Measurements from ENCODE around the gene EZR.

Gene EZR

DNA sequence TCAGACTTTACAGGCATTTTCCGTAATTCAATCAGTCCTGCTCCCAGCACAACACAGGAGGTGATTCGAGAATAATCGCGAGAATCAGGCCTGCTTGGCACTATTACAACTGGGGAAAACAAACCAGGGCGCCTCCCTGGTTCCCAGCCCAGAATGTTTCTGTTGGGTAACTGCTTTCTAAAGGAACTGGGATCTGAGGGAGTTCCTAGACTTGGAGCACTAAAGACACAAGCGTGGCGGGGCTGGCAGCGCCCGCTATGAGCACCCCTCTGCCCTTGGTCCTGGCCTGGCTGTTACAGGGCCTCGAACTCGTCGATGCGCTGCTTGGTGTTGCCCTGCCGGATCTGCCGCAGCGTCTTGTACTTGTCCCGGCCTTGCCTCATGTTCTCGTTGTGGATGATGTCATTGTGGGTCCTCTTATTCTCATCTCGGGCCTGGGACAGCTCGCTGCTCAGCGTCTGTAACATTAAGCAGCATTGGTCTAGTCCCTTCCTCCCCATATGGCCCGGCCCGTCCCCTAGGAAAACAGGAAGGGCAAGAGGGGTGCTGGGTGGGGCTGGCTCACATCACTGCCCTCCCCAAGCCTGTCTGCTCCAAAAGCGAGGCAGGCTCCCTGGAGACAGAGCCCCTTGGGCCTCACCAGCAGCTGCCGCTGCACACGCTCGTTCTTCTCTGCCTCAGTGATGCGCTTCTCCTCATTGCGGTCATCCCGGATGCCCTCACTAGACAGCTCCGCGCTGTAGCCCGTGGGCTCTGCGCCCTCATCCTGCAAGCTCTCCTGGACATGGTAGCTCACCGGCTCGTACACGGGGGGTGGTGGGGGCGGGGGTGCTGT is 52.3 kb downstream of the EZR start:
- Histone ChIP-seq H3K9me3 (ENCODE audit: insufficient read depth, low read length, severe bottlenecking) (no peaks in the 10 kb centered on the region), H3K4me1 (ENCODE audit: insufficient read depth, low read length) (no peaks in the 10 kb centered on the region), H3K79me2 (ENCODE audit: insufficient read depth, low read length) (no peaks in the 10 kb centered on the region), H4K20me1 (ENCODE audit: insufficient read depth, low read length) (peaks cover 32% of the 10 kb centered on the region), H3K4me2 (ENCODE audit: insufficient read depth, low read length) (no peak overlapping the region), H3K4me3 (ENCODE audit: low read depth in 1 of 2, low read length in 2 of 2) (no peak overlapping the region), H3K27ac (ENCODE audit: low read length) (no peak overlapping the region), H3K9ac (ENCODE audit: low read depth, low read length) (no peak overlapping the region), H3K36me3 (ENCODE audit: insufficient read depth, low read length) (peaks cover 66% of the 10 kb centered on the region), H3K27me3 (ENCODE audit: insufficient read depth, low read length, poor library complexity) (no peaks in the 10 kb centered on the region), H2AFZ (ENCODE audit: low read depth, low read length) (no peak overlapping the region)
- TF ChIP-seq, protein P1, sequence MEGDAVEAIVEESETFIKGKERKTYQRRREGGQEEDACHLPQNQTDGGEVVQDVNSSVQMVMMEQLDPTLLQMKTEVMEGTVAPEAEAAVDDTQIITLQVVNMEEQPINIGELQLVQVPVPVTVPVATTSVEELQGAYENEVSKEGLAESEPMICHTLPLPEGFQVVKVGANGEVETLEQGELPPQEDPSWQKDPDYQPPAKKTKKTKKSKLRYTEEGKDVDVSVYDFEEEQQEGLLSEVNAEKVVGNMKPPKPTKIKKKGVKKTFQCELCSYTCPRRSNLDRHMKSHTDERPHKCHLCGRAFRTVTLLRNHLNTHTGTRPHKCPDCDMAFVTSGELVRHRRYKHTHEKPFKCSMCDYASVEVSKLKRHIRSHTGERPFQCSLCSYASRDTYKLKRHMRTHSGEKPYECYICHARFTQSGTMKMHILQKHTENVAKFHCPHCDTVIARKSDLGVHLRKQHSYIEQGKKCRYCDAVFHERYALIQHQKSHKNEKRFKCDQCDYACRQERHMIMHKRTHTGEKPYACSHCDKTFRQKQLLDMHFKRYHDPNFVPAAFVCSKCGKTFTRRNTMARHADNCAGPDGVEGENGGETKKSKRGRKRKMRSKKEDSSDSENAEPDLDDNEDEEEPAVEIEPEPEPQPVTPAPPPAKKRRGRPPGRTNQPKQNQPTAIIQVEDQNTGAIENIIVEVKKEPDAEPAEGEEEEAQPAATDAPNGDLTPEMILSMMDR (IDR thresholded peaks at IDR 0.05; ENCODE audit: borderline replicate concordance, extremely low read depth, low read length, poor library complexity, severe bottlenecking): no peak
- no peak for TF ChIP-seq EZH2 (IDR thresholded peaks at IDR 0.05; ENCODE audit: borderline replicate concordance, low read depth, low read length, severe bottlenecking)
- DNase-seq (no peak), ATAC-seq (ENCODE audit: insufficient read depth, low read depth) (no peak)

DNA sequence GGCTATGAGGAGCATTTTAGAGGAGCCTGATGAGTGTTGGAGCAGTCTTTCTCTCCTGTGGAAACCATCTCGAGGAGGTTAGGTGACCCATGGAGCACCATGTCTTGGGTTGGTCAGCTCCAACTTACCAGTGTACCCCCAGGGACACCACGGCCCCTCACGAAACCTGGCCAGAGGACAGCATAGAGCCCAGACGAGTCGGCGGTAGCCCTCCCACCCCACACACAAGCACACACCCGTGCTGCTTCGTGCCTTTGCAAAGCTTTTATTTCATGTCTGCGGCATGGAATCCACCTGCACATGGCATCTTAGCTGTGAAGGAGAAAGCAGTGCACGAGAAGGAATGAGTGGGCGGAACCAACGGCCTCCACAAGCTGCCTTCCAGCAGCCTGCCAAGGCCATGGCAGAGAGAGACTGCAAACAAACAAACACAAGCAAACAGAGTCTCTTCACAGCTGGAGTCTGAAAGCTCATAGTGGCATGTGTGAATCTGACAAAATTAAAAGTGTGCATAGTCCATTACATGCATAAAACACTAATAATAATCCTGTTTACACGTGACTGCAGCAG is 53.6 kb downstream of the EZR start:
- Histone ChIP-seq H3K79me2 (ENCODE audit: insufficient read depth, low read length) (no peaks in the 10 kb centered on the region), H3K4me2 (ENCODE audit: insufficient read depth, low read length) (no peak overlapping the region), H2AFZ (ENCODE audit: low read depth, low read length) (no peak overlapping the region), H3K27me3 (ENCODE audit: insufficient read depth, low read length, poor library complexity) (no peaks in the 10 kb centered on the region), H4K20me1 (ENCODE audit: insufficient read depth, low read length) (peaks cover 25% of the 10 kb centered on the region), H3K36me3 (ENCODE audit: insufficient read depth, low read length) (peaks cover 54% of the 10 kb centered on the region), H3K9ac (ENCODE audit: low read depth, low read length) (no peak overlapping the region), H3K27ac (ENCODE audit: low read length) (no peak overlapping the region), H3K4me1 (ENCODE audit: insufficient read depth, low read length) (no peaks in the 10 kb centered on the region), H3K4me3 (ENCODE audit: low read depth in 1 of 2, low read length in 2 of 2) (no peak overlapping the region), H3K9me3 (ENCODE audit: insufficient read depth, low read length, severe bottlenecking) (no peaks in the 10 kb centered on the region)
- no peak for TF ChIP-seq EZH2 (IDR thresholded peaks at IDR 0.05; ENCODE audit: borderline replicate concordance, low read depth, low read length, severe bottlenecking)
- TF ChIP-seq, protein P1 (IDR thresholded peaks at IDR 0.05; ENCODE audit: borderline replicate concordance, extremely low read depth, low read length, poor library complexity, severe bottlenecking): no peak
- ATAC-seq (ENCODE audit: insufficient read depth, low read depth) (no peak), DNase-seq (no peak)

DNA sequence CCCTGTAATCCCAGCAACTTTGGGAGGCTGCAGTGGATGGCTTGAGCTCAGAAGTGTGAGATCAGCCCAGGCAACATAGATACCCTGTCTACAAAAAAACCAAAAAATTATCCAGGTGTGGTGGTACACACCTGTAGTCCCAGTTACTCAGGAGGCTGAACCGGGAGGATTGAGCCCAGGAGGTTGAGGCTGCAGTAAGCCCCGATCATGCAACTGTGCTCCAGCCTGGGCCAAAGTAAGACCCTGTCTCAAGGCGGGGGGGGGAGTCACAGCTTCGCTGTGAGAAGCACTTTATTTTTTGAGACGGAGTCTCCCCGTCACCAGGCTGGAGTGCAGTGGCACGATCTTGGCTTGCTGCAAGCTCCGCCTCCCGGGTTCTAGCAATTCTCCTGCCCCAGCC is 54.2 kb downstream of the EZR start:
- H3K4me1 ChIP-seq (ENCODE audit: insufficient read depth, low read length): no peaks in the 10 kb centered on the region
- no peak overlapping the region for H3K27ac ChIP-seq (ENCODE audit: low read length)
- no peak overlapping the region for H3K9ac ChIP-seq (ENCODE audit: low read depth, low read length)
- ATAC-seq (ENCODE audit: insufficient read depth, low read depth): no peak
- peaks cover 47% of the 10 kb centered on the region for H3K36me3 ChIP-seq (ENCODE audit: insufficient read depth, low read length)
- no peak overlapping the region for H2AFZ ChIP-seq (ENCODE audit: low read depth, low read length)
- no peak overlapping the region for H3K4me2 ChIP-seq (ENCODE audit: insufficient read depth, low read length)
- no peaks in the 10 kb centered on the region for H3K9me3 ChIP-seq (ENCODE audit: insufficient read depth, low read length, severe bottlenecking)
- no peak for DNase-seq
- no peak for TF ChIP-seq EZH2 (IDR thresholded peaks at IDR 0.05; ENCODE audit: borderline replicate concordance, low read depth, low read length, severe bottlenecking)
- TF ChIP-seq, protein P1 (IDR thresholded peaks at IDR 0.05; ENCODE audit: borderline replicate concordance, extremely low read depth, low read length, poor library complexity, severe bottlenecking): no peak
- no peaks in the 10 kb centered on the region for H3K79me2 ChIP-seq (ENCODE audit: insufficient read depth, low read length)
- peaks cover 22% of the 10 kb centered on the region for H4K20me1 ChIP-seq (ENCODE audit: insufficient read depth, low read length)
- H3K27me3 ChIP-seq (ENCODE audit: insufficient read depth, low read length, poor library complexity): no peaks in the 10 kb centered on the region
- H3K4me3 ChIP-seq (ENCODE audit: low read depth in 1 of 2, low read length in 2 of 2): no peak overlapping the region
